ENCODE data around the gene TFF2. TPM values are rescaled to one million over a fixed set of nuclear protein-coding genes. Genes with fewer than 3 reads are reported as not detected.
A peak's percentile ranks its signal among the peaks of the same experiment; 100 is the strongest.

Gene TFF2
- total RNA-seq, 4 donors from 2014 or later = not detected

DNA sequence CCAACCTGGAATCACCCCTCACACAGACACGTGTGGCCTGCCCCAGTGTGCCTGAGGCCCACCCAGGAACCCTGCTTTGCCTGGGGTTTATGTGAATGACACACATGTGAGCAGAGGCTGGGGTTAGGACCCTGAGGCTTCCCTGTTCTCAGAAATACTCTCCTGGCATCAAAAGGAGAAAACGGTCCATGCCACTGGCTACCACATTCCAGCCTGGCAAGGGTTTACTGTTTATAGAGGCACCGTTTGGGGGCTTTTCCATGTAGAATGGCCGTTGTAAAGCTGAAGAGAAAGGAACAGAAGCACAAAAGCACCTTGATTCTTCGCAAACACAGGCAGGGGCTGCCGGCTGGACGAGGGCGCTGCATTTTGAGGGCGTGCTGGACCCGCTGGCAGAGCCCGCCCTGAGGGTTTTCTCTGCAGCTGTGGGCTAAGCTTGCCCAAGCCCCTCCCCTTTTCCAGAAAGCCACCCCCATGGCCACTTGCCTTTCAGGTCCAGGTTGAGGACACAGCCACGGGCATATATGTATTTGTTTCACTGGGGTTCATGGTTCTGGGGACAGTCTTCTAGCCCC is 48.6 kb downstream of the TFF2 start:
- no peaks in the 10 kb centered on the region for H3K9me3 ChIP-seq
- H3K27ac ChIP-seq = peak overlapping the region in 1 of 4 donors; percentile 38
- H3K4me3 ChIP-seq = no peak overlapping the region
- DNase-seq (ENCODE audit: low spot score in 2 of 2) = no peak
- H3K4me1 ChIP-seq = peaks cover 0 to 12% (median 0%) of the 10 kb centered on the region in 4 donors
- no peak for TF ChIP-seq EP300 (IDR thresholded peaks at IDR 0.05)
- TF ChIP-seq POLR2A (IDR thresholded peaks at IDR 0.05) = no peak
- TF ChIP-seq, protein P1, sequence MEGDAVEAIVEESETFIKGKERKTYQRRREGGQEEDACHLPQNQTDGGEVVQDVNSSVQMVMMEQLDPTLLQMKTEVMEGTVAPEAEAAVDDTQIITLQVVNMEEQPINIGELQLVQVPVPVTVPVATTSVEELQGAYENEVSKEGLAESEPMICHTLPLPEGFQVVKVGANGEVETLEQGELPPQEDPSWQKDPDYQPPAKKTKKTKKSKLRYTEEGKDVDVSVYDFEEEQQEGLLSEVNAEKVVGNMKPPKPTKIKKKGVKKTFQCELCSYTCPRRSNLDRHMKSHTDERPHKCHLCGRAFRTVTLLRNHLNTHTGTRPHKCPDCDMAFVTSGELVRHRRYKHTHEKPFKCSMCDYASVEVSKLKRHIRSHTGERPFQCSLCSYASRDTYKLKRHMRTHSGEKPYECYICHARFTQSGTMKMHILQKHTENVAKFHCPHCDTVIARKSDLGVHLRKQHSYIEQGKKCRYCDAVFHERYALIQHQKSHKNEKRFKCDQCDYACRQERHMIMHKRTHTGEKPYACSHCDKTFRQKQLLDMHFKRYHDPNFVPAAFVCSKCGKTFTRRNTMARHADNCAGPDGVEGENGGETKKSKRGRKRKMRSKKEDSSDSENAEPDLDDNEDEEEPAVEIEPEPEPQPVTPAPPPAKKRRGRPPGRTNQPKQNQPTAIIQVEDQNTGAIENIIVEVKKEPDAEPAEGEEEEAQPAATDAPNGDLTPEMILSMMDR (IDR thresholded peaks at IDR 0.05) = no peak
- peaks cover 0 to 10% of the 10 kb centered on the region in 2 donors for H3K27me3 ChIP-seq
- H3K36me3 ChIP-seq = no peaks in the 10 kb centered on the region
- WGBS, 2 donors = 70 to 73% methylated on average over 12 of the region's 12 CpGs

DNA sequence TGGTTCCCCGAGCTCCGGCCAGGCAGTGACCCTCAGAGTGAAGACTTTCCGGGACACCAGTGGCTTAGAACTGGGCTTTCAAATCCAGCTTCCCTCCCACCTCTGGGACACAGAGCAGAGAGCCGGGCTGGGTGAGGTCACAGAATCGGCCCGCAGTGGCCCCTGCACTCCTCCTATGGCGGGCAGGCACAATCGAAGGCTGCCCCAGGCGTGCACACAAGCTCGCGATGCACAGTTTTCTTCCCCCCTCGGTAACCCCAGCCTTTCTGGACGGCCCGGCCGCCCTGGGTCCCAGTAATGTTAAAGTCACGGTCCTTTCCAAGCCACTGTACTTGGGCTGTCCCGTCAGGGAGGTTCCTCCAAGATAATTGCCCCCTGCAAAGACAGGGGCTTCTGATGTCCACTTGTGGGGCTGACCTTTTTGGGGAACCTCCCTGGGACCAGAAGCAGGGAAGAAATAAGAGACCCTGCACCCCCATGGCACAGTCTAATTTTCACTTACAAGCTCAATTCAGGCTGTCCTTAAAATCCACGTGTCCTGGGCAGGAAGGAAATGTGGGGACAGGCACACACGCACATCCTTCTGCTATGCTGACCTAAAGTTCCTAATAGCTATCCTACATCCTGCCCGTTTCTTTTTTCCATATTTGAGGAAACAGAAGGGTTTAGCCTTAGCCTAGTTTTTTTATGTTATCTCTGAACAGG is 49.3 kb downstream of the TFF2 start:
- DNase-seq (ENCODE audit: low spot score in 2 of 2) = no peak
- Histone ChIP-seq H3K9me3 (no peaks in the 10 kb centered on the region), H3K4me1 (peaks cover 0 to 12% (median 0%) of the 10 kb centered on the region in 4 donors), H3K27me3 (peaks cover 0 to 4% of the 10 kb centered on the region in 2 donors), H3K27ac (peak overlapping the region in 2 of 4 donors; percentile 28 to 59), H3K4me3 (no peak overlapping the region), H3K36me3 (no peaks in the 10 kb centered on the region)
- 68 to 84% methylated on average over 20 of the region's 20 CpGs for WGBS, 2 donors
- peak; percentile 75 to 83 for TF ChIP-seq EP300 (IDR thresholded peaks at IDR 0.05)
- TF ChIP-seq, protein P1 (IDR thresholded peaks at IDR 0.05) = no peak

DNA sequence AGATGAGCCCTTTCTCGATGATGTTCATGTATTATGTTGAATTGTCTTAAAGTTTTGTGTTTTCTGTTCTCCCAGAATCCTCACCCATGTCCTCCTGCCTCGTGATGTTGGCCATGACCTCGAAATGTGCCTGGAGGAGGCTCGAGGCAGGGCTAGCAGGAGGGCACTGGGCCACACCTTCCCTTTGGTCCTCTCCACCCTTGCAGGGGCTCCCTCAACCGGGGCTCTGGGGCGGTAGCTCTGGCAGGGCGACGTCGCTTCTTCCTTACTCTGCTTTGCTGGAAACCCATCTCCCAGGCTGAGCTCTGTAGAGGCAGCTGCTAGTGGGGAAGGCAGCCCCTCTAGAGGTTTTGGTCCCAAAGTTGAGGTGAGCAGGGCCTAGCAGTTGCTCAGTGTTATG is 49.8 kb downstream of the TFF2 start:
- TF ChIP-seq, protein P1 (IDR thresholded peaks at IDR 0.05) = no peak
- TF ChIP-seq EP300 (IDR thresholded peaks at IDR 0.05) (no peak), POLR2A (IDR thresholded peaks at IDR 0.05) (no peak)
- peaks cover 0 to 12% (median 0%) of the 10 kb centered on the region in 4 donors for H3K4me1 ChIP-seq
- no peak overlapping the region for H3K4me3 ChIP-seq
- no peak for DNase-seq (ENCODE audit: low spot score in 2 of 2)
- peaks cover 0 to 2% (median 0%) of the 10 kb centered on the region in 3 donors for H3K36me3 ChIP-seq
- no peaks in the 10 kb centered on the region for H3K9me3 ChIP-seq
- H3K27ac ChIP-seq = peak overlapping the region in 2 of 4 donors; percentile 28 to 59
- H3K27me3 ChIP-seq = no peaks in the 10 kb centered on the region
- WGBS, 2 donors = 86 to 90% methylated on average over 9 of the region's 9 CpGs

DNA sequence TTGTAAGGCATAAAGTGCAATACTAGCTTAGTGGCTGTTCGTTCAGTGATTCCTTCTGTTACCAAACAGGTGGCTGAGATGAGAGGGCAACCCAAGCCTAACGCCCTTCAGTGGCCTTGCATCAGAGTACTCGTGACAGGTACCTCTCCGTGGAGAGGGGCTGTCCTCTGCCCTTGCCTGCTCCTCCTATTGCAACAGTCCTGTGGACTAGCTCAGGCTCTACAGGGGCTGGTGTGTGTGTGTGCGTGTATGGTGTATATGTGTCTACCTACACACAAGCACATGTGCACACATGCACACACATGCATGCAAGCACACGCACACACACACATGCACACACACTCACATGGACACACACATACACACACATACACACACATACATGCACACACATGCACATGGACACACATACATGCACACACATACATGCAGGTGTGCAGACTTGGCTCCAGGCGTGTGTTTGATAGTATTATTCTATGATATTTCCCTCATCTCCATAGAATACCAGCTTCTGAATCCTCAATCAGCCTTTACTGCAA is 50.7 kb downstream of the TFF2 start:
- WGBS, 2 donors = 69 to 77% methylated on average over 6 to 7 of the region's 7 CpGs
- H3K27me3 ChIP-seq = no peaks in the 10 kb centered on the region
- H3K27ac ChIP-seq = peak overlapping the region in 1 of 4 donors; percentile 68
- no peak for DNase-seq (ENCODE audit: low spot score in 2 of 2)
- peaks cover 0 to 5% (median 0%) of the 10 kb centered on the region in 3 donors for H3K36me3 ChIP-seq
- TF ChIP-seq POLR2A (IDR thresholded peaks at IDR 0.05) = no peak
- TF ChIP-seq EP300 (IDR thresholded peaks at IDR 0.05) = no peak
- TF ChIP-seq, protein P1 (IDR thresholded peaks at IDR 0.05) = no peak
- H3K9me3 ChIP-seq = no peaks in the 10 kb centered on the region
- no peak overlapping the region for H3K4me3 ChIP-seq
- peaks cover 0 to 12% (median 0%) of the 10 kb centered on the region in 4 donors for H3K4me1 ChIP-seq
